ENCODE measurements around the gene IL17B. TPM values are rescaled to one million over a fixed set of nuclear protein-coding genes. Genes with fewer than 3 reads are reported as not detected.

Gene IL17B
- total RNA-seq, 1 donor from 2014 or later = 2.7 TPM

- no peak for TF ChIP-seq CTCF (IDR thresholded peaks at IDR 0.05)
- no peak for TF ChIP-seq POLR2A (IDR thresholded peaks at IDR 0.05)
- TF ChIP-seq POLR2AphosphoS5 (IDR thresholded peaks at IDR 0.05; ENCODE audit: insufficient read depth in 1 of 2, low read depth in 1 of 2) = no peak
- H3K9me3 ChIP-seq = no peaks in the 10 kb centered on the region
- no peaks in the 10 kb centered on the region for H3K27me3 ChIP-seq
- peaks cover 0 to 44% of the 10 kb centered on the region in 2 donors for H3K36me3 ChIP-seq
- intact Hi-C loops (cut with DNase I) = no loop called here
- DNase-seq (ENCODE audit: extremely low spot score in 2 of 2) = no peak
- H3K4me1 ChIP-seq = peaks cover 58% of the 10 kb centered on the region
- no peak overlapping the region for H3K4me3 ChIP-seq
- peak overlapping the region; percentile 84 for H3K27ac ChIP-seq
Measured at GRCh38 chr5:149424371-149425315, 45.6 kb upstream of the IL17B start.

GRCh38 chr5:149423794-149424268, 44.7 kb upstream of the IL17B start:
- no peaks in the 10 kb centered on the region for H3K9me3 ChIP-seq
- no peak overlapping the region for H3K4me3 ChIP-seq
- TF ChIP-seq POLR2AphosphoS5 (IDR thresholded peaks at IDR 0.05; ENCODE audit: insufficient read depth in 1 of 2, low read depth in 1 of 2) = peak in 1 of 2 donors; percentile 58
- no peak for TF ChIP-seq POLR2A (IDR thresholded peaks at IDR 0.05)
- H3K4me1 ChIP-seq = peaks cover 58% of the 10 kb centered on the region
- intact Hi-C loops (cut with DNase I) = no loop called here
- H3K27ac ChIP-seq = peak overlapping the region; percentile 84
- H3K36me3 ChIP-seq = peaks cover 0 to 36% of the 10 kb centered on the region in 2 donors
- DNase-seq (ENCODE audit: extremely low spot score in 2 of 2) = no peak
- no peaks in the 10 kb centered on the region for H3K27me3 ChIP-seq

- no peak for TF ChIP-seq CTCF (IDR thresholded peaks at IDR 0.05)
- no peak for TF ChIP-seq POLR2AphosphoS5 (IDR thresholded peaks at IDR 0.05; ENCODE audit: insufficient read depth in 1 of 2, low read depth in 1 of 2)
- no peak for TF ChIP-seq POLR2A (IDR thresholded peaks at IDR 0.05)
- no peak overlapping the region for H3K4me3 ChIP-seq
Measured at GRCh38 chr5:149423049-149423793, 44.1 kb upstream of the IL17B start.

GRCh38 chr5:149422366-149423048, 43.4 kb upstream of the IL17B start:
- Histone ChIP-seq H3K4me1 (peaks cover 70% of the 10 kb centered on the region), H3K4me3 (no peak overlapping the region), H3K36me3 (peaks cover 0 to 33% of the 10 kb centered on the region in 2 donors), H3K27ac (peak overlapping the region; percentile 84), H3K27me3 (no peaks in the 10 kb centered on the region), H3K9me3 (no peaks in the 10 kb centered on the region)
- intact Hi-C loops (cut with DNase I) = no loop called here
- TF ChIP-seq POLR2AphosphoS5 (IDR thresholded peaks at IDR 0.05; ENCODE audit: insufficient read depth in 1 of 2, low read depth in 1 of 2) = peak in 1 of 2 donors; percentile 82
- TF ChIP-seq POLR2A (IDR thresholded peaks at IDR 0.05) = no peak
- no peak for DNase-seq (ENCODE audit: extremely low spot score in 2 of 2)

More at GRCh38 chr5:149423049-149423793, 44.1 kb upstream of the IL17B start:
- H3K27ac ChIP-seq = peak overlapping the region; percentile 84
- peaks cover 0 to 33% of the 10 kb centered on the region in 2 donors for H3K36me3 ChIP-seq
- intact Hi-C loops (cut with DNase I) = no loop called here
- DNase-seq (ENCODE audit: extremely low spot score in 2 of 2) = no peak
- H3K27me3 ChIP-seq = no peaks in the 10 kb centered on the region
- no peaks in the 10 kb centered on the region for H3K9me3 ChIP-seq
- H3K4me1 ChIP-seq = peaks cover 63% of the 10 kb centered on the region

- intact Hi-C loops (cut with DNase I) = no loop called here
- TF ChIP-seq POLR2AphosphoS5 (IDR thresholded peaks at IDR 0.05; ENCODE audit: insufficient read depth in 1 of 2, low read depth in 1 of 2) = no peak
- TF ChIP-seq POLR2A (IDR thresholded peaks at IDR 0.05) = no peak
- TF ChIP-seq CTCF (IDR thresholded peaks at IDR 0.05) = no peak
- DNase-seq (ENCODE audit: extremely low spot score in 2 of 2) = no peak
- Histone ChIP-seq H3K9me3 (no peaks in the 10 kb centered on the region), H3K4me1 (peaks cover 76% of the 10 kb centered on the region), H3K36me3 (peaks cover 0 to 31% of the 10 kb centered on the region in 2 donors), H3K27ac (peak overlapping the region; percentile 84), H3K27me3 (no peaks in the 10 kb centered on the region), H3K4me3 (no peak overlapping the region)
Measured at GRCh38 chr5:149421834-149422233, 42.7 kb upstream of the IL17B start.
